Panc1 (cell line): ENCODE results near the gene RSPO3. TPM values are rescaled to one million over a fixed set of nuclear protein-coding genes. Genes with fewer than 3 reads are reported as not detected.

Source experiments
- ATAC-seq: fragments of 200-7000 bp; cut with Tn5 transposase; 2 replicates; pipeline ENCODE4 v1.9.1; 2020; ENCODE audit warnings: mild to moderate bottlenecking, moderate library complexity
- BruUV-seq: library from RNA; stranded (reverse); fragments of 400-500 nt; replicated peaks from 2 replicates; lab custom pipeline; 2021; lab: Mats Ljungman, UMichigan
- CTCF ChIA-PET: fragments of 300-600 bp; sonication (Branson Sonifier 250); formaldehyde crosslinking; loops from one replicate; lab custom pipeline; 2022; ENCODE audit warnings: antibody characterized with exemption; lab: Charles Lee
- POLR2A ChIA-PET: fragments of 300-600 bp; sonication (Branson Sonifier 250); formaldehyde crosslinking; loops from one replicate; lab custom pipeline; 2022; ENCODE audit warnings: antibody characterized with exemption; lab: Charles Lee
- DNase-seq: peaks from one replicate; pipeline ENCODE4 v3.0.0-alpha.2; 2010; ENCODE audit warnings: low read depth, low spot score
- H3K27ac ChIP-seq: 2 replicates; pipeline ENCODE4 v1.5.1; 2011; ENCODE audit warnings: mild to moderate bottlenecking, low read length, inconsistent platforms
- H3K27me3 ChIP-seq: fragments of 200-500 bp; sonication (Bioruptor generic); 2 replicates; pipeline ENCODE4 v1.6.0; 2014; ENCODE audit warnings: low read length, inconsistent platforms; ENCODE audit not compliant: control insufficient read depth, insufficient read depth
- H3K36me3 ChIP-seq: fragments of 200-500 bp; sonication (Bioruptor generic); 2 replicates; pipeline ENCODE4 v1.5.1; 2014; ENCODE audit warnings: inconsistent platforms, mild to moderate bottlenecking, low read length, moderate library complexity; ENCODE audit not compliant: control insufficient read depth, insufficient read depth
- H3K4me1 ChIP-seq: 2 replicates; pipeline ENCODE4 v1.5.1; 2011; ENCODE audit warnings: inconsistent platforms, mild to moderate bottlenecking, low read length, moderate library complexity; ENCODE audit not compliant: control insufficient read depth, insufficient read depth
- H3K4me3 ChIP-seq, 2 experiments: 2 replicates each; pipeline ENCODE4 v1.5.1; 2011 to 2012; ENCODE audit warnings: low read depth in 2 of 2, low read length in 2 of 2, mild to moderate bottlenecking in 2 of 2, inconsistent platforms in 1 of 2, moderate library complexity in 1 of 2
- H3K9me3 ChIP-seq: fragments of 200-500 bp; sonication (Bioruptor generic); 2 replicates; pipeline ENCODE4 v1.5.1; 2014; ENCODE audit warnings: low read depth, mild to moderate bottlenecking, inconsistent platforms, low read length, moderate library complexity; ENCODE audit not compliant: control insufficient read depth, insufficient read depth
- CTCF ChIP-seq: fragments of 450-650 bp; IDR thresholded peaks from 2 replicates; pipeline ENCODE4 v1.5.1; 2017; ENCODE audit warnings: mild to moderate bottlenecking
- POLR2AphosphoS5 ChIP-seq: IDR thresholded peaks from 2 replicates; pipeline ENCODE4 v1.6.1; 2012; ENCODE audit warnings: mild to moderate bottlenecking, low read depth, low read length, moderate library complexity
- REST ChIP-seq, 2 experiments: IDR thresholded peaks; 2 replicates each; pipeline ENCODE4 v1.6.1; 2011 to 2012; ENCODE audit warnings: low read depth in 2 of 2, control low read depth in 1 of 2, low read length in 1 of 2, mild to moderate bottlenecking in 1 of 2, moderate library complexity in 1 of 2; ENCODE audit not compliant: insufficient read depth in 1 of 2
- SIN3A ChIP-seq: IDR thresholded peaks from 2 replicates; pipeline ENCODE4 v1.6.1; 2012; ENCODE audit warnings: low read depth, mild to moderate bottlenecking, low read length, moderate library complexity, borderline replicate concordance; ENCODE audit not compliant: insufficient read depth
- TCF7L2 ChIP-seq: IDR thresholded peaks from 2 replicates; pipeline ENCODE4 v1.6.1; 2011; ENCODE audit warnings: mild to moderate bottlenecking, low read depth, low read length, inconsistent platforms
- in situ Hi-C: cut with HindIII; loops from 2 replicates; pipeline ENCODE4 v1.10.0; 2016; ENCODE audit warnings: low sequenced_read_pairs, low pct_unique_long_range_greater_than_20kb
- intact Hi-C: fragments of 100-400 bp; cut with micrococcal nuclease; formaldehyde crosslinking; loops from one replicate; pipeline ENCODE4 v1.10.0; 2022; ENCODE audit not compliant: unreplicated experiment
- total RNA-seq: library from RNA; stranded (reverse); gene quantifications from one replicate; pipeline ENCODE4 v1.2.1, GENCODE V29; 2021; ENCODE audit not compliant: unreplicated experiment

The RSPO3 gene
- total RNA-seq, 1 experiment from 2014 or later = not detected

GRCh38 chr6:127207591-127208120, 89.2 kb downstream of the RSPO3 start:
- POLR2A ChIA-PET = no interaction called here
- no TSS peak for BruUV-seq
- peaks cover 5% of the 10 kb centered on the region for H3K27me3 ChIP-seq
- H3K4me3 ChIP-seq = no peak overlapping the region
- no peaks in the 10 kb centered on the region for H3K36me3 ChIP-seq
- no peak for TF ChIP-seq SIN3A
- TF ChIP-seq REST (IDR thresholded peaks at IDR 0.05; ENCODE audit: insufficient read depth in 1 of 2, low read depth in 2 of 2, low read length in 1 of 2) = no peak
- intact Hi-C loops = no loop called here
- CTCF ChIA-PET = no interaction called here
- H3K4me1 ChIP-seq = no peaks in the 10 kb centered on the region
- DNase-seq (no peak), ATAC-seq (no peak)
- no peaks in the 10 kb centered on the region for H3K9me3 ChIP-seq
- H3K27ac ChIP-seq = no peak overlapping the region
- in situ Hi-C loops = no loop called here

GRCh38 chr6:127210725-127211124, 92.3 kb downstream of the RSPO3 start:
- Histone ChIP-seq H3K36me3 (no peaks in the 10 kb centered on the region), H3K27ac (no peak overlapping the region), H3K4me3 (no peak overlapping the region), H3K27me3 (peaks cover 5% of the 10 kb centered on the region), H3K9me3 (no peaks in the 10 kb centered on the region), H3K4me1 (no peaks in the 10 kb centered on the region)
- ATAC-seq = no peak
- no peak for TF ChIP-seq TCF7L2
- TF ChIP-seq SIN3A = no peak
- TF ChIP-seq POLR2AphosphoS5 = no peak
- TF ChIP-seq CTCF = no peak
- no peak for TF ChIP-seq REST (IDR thresholded peaks at IDR 0.05; ENCODE audit: insufficient read depth in 1 of 2, low read depth in 2 of 2, low read length in 1 of 2)
- CTCF ChIA-PET = no interaction called here
- no peak for DNase-seq
- POLR2A ChIA-PET = interaction anchor here (0.6 kb wide), 1 partner anchor 15 kb away, joined by 6 read pairs; no protein-coding TSS in a partner anchor
- intact Hi-C loops (no loop called here), in situ Hi-C loops (no loop called here)
- BruUV-seq = no TSS peak
